ENCODE measurements around the gene TEX53.

Gene TEX53

DNA sequence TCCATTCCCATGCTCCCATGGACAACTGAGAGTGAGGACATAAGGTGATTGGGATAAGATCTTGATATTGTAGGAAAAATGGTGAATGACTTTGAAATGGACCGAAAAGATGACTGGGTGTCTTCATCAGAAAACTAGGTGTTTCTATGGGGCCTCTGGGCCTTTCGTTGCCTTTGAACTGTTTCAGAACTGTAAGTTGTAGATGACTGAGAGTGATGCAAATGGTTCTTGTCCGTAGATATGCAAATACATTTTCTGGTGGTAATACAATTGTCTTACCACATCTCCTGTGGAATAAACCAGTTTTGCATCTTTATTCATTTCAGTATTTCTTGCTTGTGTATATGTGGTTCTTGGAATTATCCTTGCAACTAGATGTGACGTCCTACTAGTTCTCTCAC is 40.3 kb upstream of the TEX53 start:
- H3K36me3 ChIP-seq (ENCODE audit: insufficient read depth, low read length): no peaks in the 10 kb centered on the region
- no peaks in the 10 kb centered on the region for H3F3A ChIP-seq (ENCODE audit: low read depth)
- H3K4me2 ChIP-seq (ENCODE audit: low read depth, low read length, poor library complexity, severe bottlenecking): no peak overlapping the region
- no peak for TF ChIP-seq EZH2phosphoT487 (IDR thresholded peaks at IDR 0.05; ENCODE audit: borderline replicate concordance)
- TF ChIP-seq CTCF (conservative IDR thresholded peaks at IDR 0.05; ENCODE audit: low read length): no peak
- H3K4me1 ChIP-seq (ENCODE audit: insufficient read depth, low read length, poor library complexity, severe bottlenecking): no peaks in the 10 kb centered on the region
- H3K4me3 ChIP-seq (ENCODE audit: low read length, poor library complexity, severe bottlenecking): no peak overlapping the region
- H3K9ac ChIP-seq (ENCODE audit: low read depth, low read length, poor library complexity, severe bottlenecking): no peak overlapping the region
- no peaks in the 10 kb centered on the region for H3K79me2 ChIP-seq (ENCODE audit: insufficient read depth, low read length)
- H3K9me2 ChIP-seq (replicated peaks; ENCODE audit: low read depth, low read length): no peaks in the 10 kb centered on the region
- no peaks in the 10 kb centered on the region for H3K27me3 ChIP-seq (ENCODE audit: insufficient read depth, low read length, poor library complexity, severe bottlenecking)
- no peaks in the 10 kb centered on the region for H3K9me3 ChIP-seq (ENCODE audit: insufficient read depth, low read depth, low read length)
- H2AFZ ChIP-seq (ENCODE audit: low read length): no peak overlapping the region
- no peaks in the 10 kb centered on the region for H4K20me1 ChIP-seq (ENCODE audit: insufficient read depth, low read length, poor library complexity, severe bottlenecking)

- H3K79me2 ChIP-seq (ENCODE audit: insufficient read depth, low read length): no peaks in the 10 kb centered on the region
- H3K9me3 ChIP-seq (ENCODE audit: insufficient read depth, low read depth, low read length): no peaks in the 10 kb centered on the region
- no peaks in the 10 kb centered on the region for H3K36me3 ChIP-seq (ENCODE audit: insufficient read depth, low read length)
- no peaks in the 10 kb centered on the region for H3K4me1 ChIP-seq (ENCODE audit: insufficient read depth, low read length, poor library complexity, severe bottlenecking)
- H3K9ac ChIP-seq (ENCODE audit: low read depth, low read length, poor library complexity, severe bottlenecking): no peak overlapping the region
- no peak overlapping the region for H2AFZ ChIP-seq (ENCODE audit: low read length)
- H3K9me2 ChIP-seq (replicated peaks; ENCODE audit: low read depth, low read length): no peaks in the 10 kb centered on the region
- H3K4me2 ChIP-seq (ENCODE audit: low read depth, low read length, poor library complexity, severe bottlenecking): no peak overlapping the region
- H3K27me3 ChIP-seq (ENCODE audit: insufficient read depth, low read length, poor library complexity, severe bottlenecking): no peaks in the 10 kb centered on the region
- no peaks in the 10 kb centered on the region for H3F3A ChIP-seq (ENCODE audit: low read depth)
- no peak overlapping the region for H3K4me3 ChIP-seq (ENCODE audit: low read length, poor library complexity, severe bottlenecking)
- no peak for TF ChIP-seq EZH2phosphoT487 (IDR thresholded peaks at IDR 0.05; ENCODE audit: borderline replicate concordance)
- TF ChIP-seq CTCF (conservative IDR thresholded peaks at IDR 0.05; ENCODE audit: low read length): no peak
- no peaks in the 10 kb centered on the region for H4K20me1 ChIP-seq (ENCODE audit: insufficient read depth, low read length, poor library complexity, severe bottlenecking)
Measured at GRCh38 chr9:114696814-114697544, 39.4 kb upstream of the TEX53 start.

GRCh38 chr9:114695948-114696347 is 38.3 kb upstream of the TEX53 start:
- no peaks in the 10 kb centered on the region for H4K20me1 ChIP-seq (ENCODE audit: insufficient read depth, low read length, poor library complexity, severe bottlenecking)
- no peak overlapping the region for H3K4me2 ChIP-seq (ENCODE audit: low read depth, low read length, poor library complexity, severe bottlenecking)
- no peak overlapping the region for H3K9ac ChIP-seq (ENCODE audit: low read depth, low read length, poor library complexity, severe bottlenecking)
- no peaks in the 10 kb centered on the region for H3K9me2 ChIP-seq (replicated peaks; ENCODE audit: low read depth, low read length)
- no peaks in the 10 kb centered on the region for H3K4me1 ChIP-seq (ENCODE audit: insufficient read depth, low read length, poor library complexity, severe bottlenecking)
- no peak overlapping the region for H3K4me3 ChIP-seq (ENCODE audit: low read length, poor library complexity, severe bottlenecking)
- H3K9me3 ChIP-seq (ENCODE audit: insufficient read depth, low read depth, low read length): no peaks in the 10 kb centered on the region
- TF ChIP-seq EZH2phosphoT487 (IDR thresholded peaks at IDR 0.05; ENCODE audit: borderline replicate concordance) (no peak), CTCF (conservative IDR thresholded peaks at IDR 0.05; ENCODE audit: low read length) (no peak)
- no peaks in the 10 kb centered on the region for H3K36me3 ChIP-seq (ENCODE audit: insufficient read depth, low read length)
- no peak overlapping the region for H2AFZ ChIP-seq (ENCODE audit: low read length)
- no peaks in the 10 kb centered on the region for H3K79me2 ChIP-seq (ENCODE audit: insufficient read depth, low read length)
- H3K27me3 ChIP-seq (ENCODE audit: insufficient read depth, low read length, poor library complexity, severe bottlenecking): no peaks in the 10 kb centered on the region
- H3F3A ChIP-seq (ENCODE audit: low read depth): no peaks in the 10 kb centered on the region
